HepG2 (cell line): Measurements from ENCODE around the gene LMF2. TPM values are rescaled to one million over a fixed set of nuclear protein-coding genes. Genes with fewer than 3 reads are reported as not detected.

Source experiments
- CEBPG ChIP-seq: IDR thresholded peaks from 2 replicates; pipeline ENCODE4 v1.6.1; 2016
- FOXC1 ChIP-seq: sonication (generic); formaldehyde crosslinking; IDR thresholded peaks from 2 replicates; pipeline ENCODE4 v1.8.0; 2022; ENCODE audit warnings: mild to moderate bottlenecking, missing genetic modification reagents, borderline replicate concordance
- MIER3 ChIP-seq: IDR thresholded peaks from 2 replicates; pipeline ENCODE4 v1.6.1; 2016; ENCODE audit warnings: missing compliant biosample characterization, borderline replicate concordance
- MLLT10 ChIP-seq: sonication (generic); formaldehyde crosslinking; IDR thresholded peaks from 2 replicates; pipeline ENCODE4 v1.4.0; 2020; ENCODE audit warnings: missing genetic modification reagents
- PAXIP1 ChIP-seq: sonication (generic); formaldehyde crosslinking; conservative IDR thresholded peaks from 2 replicates; pipeline ENCODE4 v1.4.0; 2020; ENCODE audit warnings: mild to moderate bottlenecking, missing genetic modification reagents, moderate library complexity
- PPARG ChIP-seq: conservative IDR thresholded peaks from 2 replicates; pipeline ENCODE4 v1.6.1; 2016; ENCODE audit warnings: missing biosample characterization, missing genetic modification reagents
- USF2 ChIP-seq, 2 experiments: sonication (generic) in 1 of 2; formaldehyde crosslinking in 1 of 2; IDR thresholded peaks; 2 replicates each; pipeline versions ENCODE4 v1.5.1 to v1.6.1; 2011 to 2020; ENCODE audit warnings: borderline replicate concordance in 1 of 2, low read depth in 1 of 2, low read length in 1 of 2, mild to moderate bottlenecking in 1 of 2, missing genetic modification reagents in 1 of 2, moderate library complexity in 1 of 2
- ZNF280D ChIP-seq: sonication (generic); formaldehyde crosslinking; IDR thresholded peaks from 2 replicates; pipeline ENCODE4 v1.5.1; 2020; ENCODE audit warnings: mild to moderate bottlenecking, missing genetic modification reagents
- ZNF383 ChIP-seq: sonication (generic); formaldehyde crosslinking; IDR thresholded peaks from 2 replicates; pipeline ENCODE4 v1.4.0; 2020; ENCODE audit warnings: missing genetic modification reagents, mild to moderate bottlenecking, borderline replicate concordance
- ZNF407 ChIP-seq: sonication (generic); formaldehyde crosslinking; IDR thresholded peaks from one replicate; pipeline ENCODE4 v1.5.1; 2020; ENCODE audit warnings: mild to moderate bottlenecking, missing genetic modification reagents; ENCODE audit errors: not compliant biosample characterization
- polyA plus RNA-seq, 8 experiments: library from polyadenylated mRNA; depleted of rRNA in 3 of 8; stranded (reverse) in 7 of 8; unstranded in 1 of 8; fragments of >200 nt; fragmentation: Illumina TruSeq in 4 of 8; extraction: Trizol in 4 of 8; gene quantifications; 2 replicates each; pipeline versions ENCODE4 v1.2.1 to v1.2.3, GENCODE V29; 2011 to 2016; ENCODE audit warnings: low read depth in 4 of 8, missing spikeins in 1 of 8, mixed read lengths in 1 of 8; ENCODE audit not compliant: insufficient read depth in 1 of 8
- total RNA-seq, 5 experiments: library from RNA; depleted of rRNA; stranded (reverse); fragments of >200 nt; fragmentation: Illumina TruSeq; extraction: Trizol; gene quantifications; 2 replicates each; pipeline ENCODE4 v1.2.3, GENCODE V29; 2016; ENCODE audit warnings: low read depth in 1 of 5

LMF2 gene
- total and polyA plus RNA-seq, 2 of the 13 experiments (the other 11 are each of a cell fraction or from before 2014, with no cell fraction given) = 23.3 to 30.6 TPM

- TF ChIP-seq MLLT10 (CRISPR knock-in tag) (no peak), FOXC1 (no peak; the same call in 1 of the 2 replicates), MIER3 (CRISPR knock-in tag) (no peak), PPARG (no peak), ZNF280D (CRISPR knock-in tag) (no peak), USF2 (IDR thresholded peaks at IDR 0.05; ENCODE audit: low read depth, low read length) (no peak), USF2 (CRISPR knock-in tag; IDR thresholded peaks at IDR 0.05; ENCODE audit: borderline replicate concordance) (no peak), PAXIP1 (CRISPR knock-in tag) (no peak), ZNF383 (CRISPR knock-in tag) (no peak; the same call in 1 of the 2 replicates), CEBPG (CRISPR knock-in tag) (no peak), ZNF407 (CRISPR knock-in tag) (no peak)
These were observed 18.8 kb upstream of the LMF2 start (continued) for GRCh38 chr22:50526108-50526833.
